GOT3 (cell line): ENCODE measurements around the gene RANBP3.
"Not testable (repeated sequence)": the region's sequence is repeated elsewhere in the genome, so short reads cannot be mapped to it uniquely, and the experiment has no call there.

Source experiments
- DNase-seq: peaks from one replicate; lab custom pipeline; 2025; ENCODE audit warnings: mixed read lengths; lab: John Stamatoyannopoulos, UW

RANBP3 gene

GRCh38 chr19:5977785-5978605, at the start of gene RANBP3:
RANBP3 (minus strand) TSS chr19:5978140; CDS start chr19:5978082, 58 bp downstream.
- peak; percentile 98 for DNase-seq

DNA sequence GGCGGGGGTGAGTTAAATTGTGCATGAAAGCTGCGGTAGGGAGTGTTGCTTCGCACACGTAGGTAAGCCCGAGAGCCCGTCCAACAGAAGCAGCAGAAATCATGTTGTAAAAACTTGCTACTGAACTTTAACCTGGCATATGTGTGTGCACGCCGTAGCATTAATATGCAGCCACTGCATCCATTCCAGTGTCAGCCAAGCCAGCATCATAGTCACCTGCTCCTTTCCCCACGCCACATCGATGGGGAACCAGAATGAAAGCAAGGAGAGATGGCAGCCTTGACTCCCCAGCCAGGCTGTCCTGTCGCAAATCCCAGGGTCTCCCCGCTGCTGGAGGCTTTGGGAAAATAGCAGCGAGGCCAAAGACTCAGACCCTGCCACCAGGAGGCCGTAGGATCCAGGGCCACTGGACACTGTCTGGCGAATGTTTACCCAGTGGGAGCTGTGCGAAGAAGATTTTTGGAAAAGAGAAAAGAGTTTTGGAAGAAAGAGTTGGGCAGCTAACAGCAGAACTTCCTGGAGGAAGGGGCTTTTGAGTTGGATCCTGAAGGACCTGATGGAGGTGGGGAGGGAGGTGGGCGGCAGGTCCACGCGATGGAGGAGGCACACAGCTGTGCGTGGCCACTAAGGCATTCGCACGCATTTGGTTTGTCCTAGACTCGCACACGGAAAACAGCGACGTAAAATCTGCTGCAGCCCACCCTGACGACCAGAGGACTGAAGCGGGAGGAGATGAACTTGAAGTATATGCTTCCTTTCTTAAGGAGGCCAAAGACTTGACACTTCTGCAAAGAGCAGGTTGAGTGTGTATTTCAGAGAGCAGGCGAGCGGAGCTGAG, 48.7 kb upstream of the RANBP3 start:
- no peak for DNase-seq

DNA sequence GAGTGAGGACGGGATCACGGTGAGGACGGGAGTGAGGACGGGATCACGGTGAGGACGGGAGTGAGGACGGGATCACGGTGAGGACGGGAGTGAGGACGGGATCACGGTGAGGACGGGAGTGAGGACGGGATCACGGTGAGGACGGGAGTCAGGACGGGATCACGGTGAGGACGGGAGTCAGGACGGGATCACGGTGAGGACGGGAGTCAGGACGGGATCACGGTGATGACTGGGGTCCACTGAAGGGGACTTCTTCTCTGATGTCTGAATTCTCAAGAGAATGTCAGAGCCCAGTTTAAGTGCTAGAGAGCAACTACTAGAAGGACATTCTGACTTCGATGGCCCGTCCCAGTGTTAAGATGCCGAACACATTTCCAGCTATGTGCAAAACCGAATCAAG, 46.8 kb upstream of the RANBP3 start:
- DNase-seq = not testable (repeated sequence)

DNA sequence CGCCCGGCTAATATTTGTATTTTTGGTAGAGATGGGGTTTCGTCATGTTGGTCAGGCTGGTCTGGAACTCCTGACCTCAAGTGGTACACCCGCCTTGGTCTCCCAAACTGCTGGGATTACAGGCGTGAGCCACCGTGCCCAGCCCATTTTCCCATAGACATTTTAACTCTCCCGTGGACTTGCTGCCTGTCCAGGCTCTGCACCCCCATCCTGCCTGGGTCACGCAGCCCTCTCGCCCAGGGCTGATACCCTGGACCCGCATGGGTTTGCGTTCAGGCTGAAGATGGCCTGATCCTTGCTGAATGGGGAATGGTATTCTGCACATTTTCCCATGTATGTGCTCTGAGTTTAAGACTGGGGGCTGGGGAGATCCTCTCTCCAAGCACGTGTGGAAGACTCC, 46.0 kb upstream of the RANBP3 start:
- no peak for DNase-seq

DNA sequence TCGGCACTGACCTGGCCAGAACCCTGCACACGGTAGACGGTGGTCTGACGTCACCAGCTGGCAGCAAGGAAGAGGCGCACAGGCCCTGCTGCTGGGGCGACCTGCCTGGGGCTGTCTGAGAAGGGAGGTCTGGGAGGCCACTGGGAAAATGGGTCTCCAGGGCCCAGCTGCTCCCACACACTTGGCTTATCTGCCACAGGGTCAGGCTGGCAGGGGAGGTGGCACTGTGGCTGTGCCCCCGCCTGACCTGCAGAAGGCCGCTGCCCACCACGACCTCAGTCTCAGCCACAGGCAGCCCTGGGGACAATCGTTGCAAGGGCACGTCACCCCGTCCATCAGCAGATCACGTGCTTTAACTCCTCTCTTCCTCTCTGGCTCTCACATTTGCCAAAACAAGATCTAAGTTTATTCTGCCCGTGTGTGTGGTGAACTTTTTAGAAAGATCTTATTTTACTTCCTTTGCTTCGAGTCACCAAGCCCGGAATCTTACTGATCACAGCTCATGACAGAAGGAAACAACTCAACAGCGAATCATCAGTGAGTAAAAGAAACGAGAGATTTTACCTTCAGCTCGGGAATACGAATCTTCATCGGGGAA, 45.2 kb upstream of the RANBP3 start:
- DNase-seq = no peak

GRCh38 chr19:6022570-6023064, 44.7 kb upstream of the RANBP3 start:
- no peak for DNase-seq

DNA sequence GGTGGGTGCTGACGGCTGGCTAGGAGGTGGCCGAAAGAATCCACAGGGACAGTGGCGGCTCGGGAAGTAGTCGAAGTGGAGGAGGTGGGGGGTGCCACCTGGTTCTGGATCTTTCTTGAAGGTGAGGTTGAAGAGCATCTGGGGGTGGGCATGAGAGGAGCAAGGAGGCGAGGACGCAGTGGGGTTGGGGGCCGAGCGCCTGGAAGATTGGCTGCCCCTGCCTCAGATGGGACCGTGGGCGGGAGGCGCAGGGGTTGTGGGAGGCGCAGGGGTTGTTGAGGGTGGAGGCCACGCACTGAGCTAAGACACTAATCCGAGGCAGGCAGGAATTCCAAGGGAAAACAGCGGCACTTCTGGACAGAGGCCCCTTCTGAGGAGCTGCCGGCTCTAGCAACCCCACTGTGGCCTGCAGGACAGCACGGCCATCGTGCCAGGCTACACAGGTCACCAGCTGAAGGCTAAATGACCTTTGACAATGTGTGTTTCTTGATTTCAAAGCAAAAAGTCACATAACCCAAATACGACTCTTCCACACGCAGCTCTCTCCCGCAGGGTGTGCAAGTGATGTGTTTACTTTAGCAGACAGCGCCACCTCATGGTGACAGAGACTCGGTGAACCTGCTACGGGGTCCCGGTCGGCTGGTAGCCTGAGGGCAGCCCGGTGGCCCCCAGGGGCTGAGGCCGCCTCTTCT, 44.1 kb upstream of the RANBP3 start:
- no peak for DNase-seq

GRCh38 chr19:6020972-6021805, 43.2 kb upstream of the RANBP3 start:
- no peak for DNase-seq

GRCh38 chr19:6020166-6020882, 42.4 kb upstream of the RANBP3 start:
- no peak for DNase-seq

DNA sequence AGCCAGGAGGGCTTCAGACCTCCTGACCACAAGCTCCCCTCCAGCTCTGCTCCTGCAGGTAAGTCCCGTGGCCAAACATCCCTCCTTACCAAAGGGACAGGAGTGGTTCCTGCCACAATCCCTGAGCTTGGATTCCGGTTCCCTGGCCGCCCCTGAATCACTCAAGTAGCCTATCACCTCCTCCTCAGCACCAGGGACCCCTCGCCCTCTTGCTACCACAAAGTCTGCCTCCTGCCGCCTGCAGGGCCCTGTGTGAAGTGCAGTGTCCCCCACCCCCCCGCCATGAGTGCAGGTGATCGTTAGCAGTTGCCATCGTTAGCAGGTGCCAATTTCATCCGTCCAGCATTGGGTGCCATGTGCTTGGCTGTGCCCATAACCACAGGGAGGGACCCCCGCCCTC, 40.8 kb upstream of the RANBP3 start:
- DNase-seq = no peak

DNA sequence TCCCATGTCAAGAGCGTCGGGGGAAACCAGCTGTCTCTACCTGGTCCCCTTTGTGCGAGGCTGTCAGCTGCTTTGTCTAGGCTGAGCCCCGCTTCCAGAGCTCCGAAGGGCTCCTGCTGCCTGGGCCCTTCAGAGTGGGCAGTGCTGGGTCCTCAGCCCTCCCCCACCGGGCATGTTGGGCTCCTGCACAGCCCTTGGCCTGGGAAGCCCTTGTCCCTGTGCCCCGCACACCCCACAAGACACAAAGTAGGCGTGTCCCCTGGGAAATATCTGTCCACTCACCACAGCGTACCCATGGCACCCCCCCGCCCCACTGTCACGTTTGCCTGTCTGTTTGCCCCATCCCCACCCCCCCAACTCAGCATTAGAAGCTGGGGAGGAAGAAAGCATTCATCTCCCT, 39.6 kb upstream of the RANBP3 start:
- no peak for DNase-seq

DNA sequence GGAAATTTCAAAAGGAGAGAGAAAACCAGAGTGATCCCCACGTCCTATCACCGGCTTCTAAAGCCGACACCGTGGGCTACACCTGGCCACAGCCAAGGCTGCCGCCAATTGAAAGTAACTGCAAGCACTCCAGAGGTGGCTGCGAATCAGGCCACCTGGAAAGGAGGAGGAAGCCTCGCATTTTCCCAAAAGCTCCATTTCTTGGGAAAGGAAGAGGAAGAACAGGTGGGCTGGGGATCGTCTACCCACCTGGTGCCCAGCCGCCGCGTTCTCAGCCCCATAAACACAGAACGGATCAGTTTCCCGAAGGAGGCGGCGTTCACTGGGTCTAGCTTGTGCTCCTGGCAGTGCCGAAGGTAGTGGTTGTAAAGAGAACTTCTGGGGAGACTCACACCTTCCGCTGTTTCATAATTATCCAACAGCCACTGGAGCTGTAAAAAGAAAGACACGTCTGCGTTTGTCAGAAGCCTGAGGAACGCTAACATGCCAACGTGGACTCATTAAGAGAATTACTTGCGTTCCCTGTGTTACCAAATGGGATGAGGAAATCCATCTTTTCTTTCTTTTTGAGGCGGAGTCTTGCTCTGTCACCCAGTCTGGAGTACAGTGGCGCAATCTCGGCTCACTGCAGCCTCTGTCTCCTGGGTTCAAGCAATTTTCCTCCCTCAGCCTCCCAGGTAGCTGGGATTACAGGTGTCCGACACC, 38.1 kb upstream of the RANBP3 start:
- DNase-seq = no peak

GRCh38 chr19:6014551-6015135, 36.7 kb upstream of the RANBP3 start:
- no peak for DNase-seq

DNA sequence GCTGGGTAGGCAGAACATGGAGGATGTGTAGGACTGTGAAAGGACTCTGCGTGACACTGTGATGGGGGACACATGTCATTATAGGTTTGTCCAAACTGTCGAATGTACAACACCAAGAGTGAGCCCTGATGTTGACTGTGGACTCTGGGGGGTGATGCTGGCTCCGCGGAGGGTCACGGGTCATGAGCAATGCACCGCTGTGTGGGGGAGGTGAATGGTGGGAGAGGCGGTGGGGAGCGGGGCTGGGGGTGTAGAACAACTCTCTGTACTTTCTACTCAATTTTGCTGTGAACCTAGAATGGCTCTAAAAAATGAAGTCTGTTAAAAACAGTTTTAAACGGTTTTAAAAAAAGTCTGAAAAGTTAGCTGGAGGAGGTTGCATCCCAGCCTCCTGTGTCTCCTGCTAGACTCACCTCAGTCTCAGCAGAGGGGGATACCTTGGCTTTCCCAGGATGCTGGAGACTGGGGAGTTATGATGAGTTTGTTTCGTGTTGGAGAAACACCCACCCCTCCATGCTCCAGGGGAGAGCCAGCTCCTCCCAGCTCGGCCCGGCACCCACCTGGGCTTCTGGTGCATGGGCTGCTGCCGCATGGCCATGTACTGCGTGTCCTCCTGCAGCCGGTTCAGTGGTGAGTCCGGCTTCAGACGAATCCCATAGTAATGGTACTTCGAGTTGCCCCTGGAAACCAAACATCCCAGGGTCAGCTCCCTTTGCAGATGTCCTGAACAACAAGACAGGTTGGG, 34.7 kb upstream of the RANBP3 start:
- no peak for DNase-seq

GRCh38 chr19:6011794-6012193, 33.9 kb upstream of the RANBP3 start:
- DNase-seq = no peak

DNA sequence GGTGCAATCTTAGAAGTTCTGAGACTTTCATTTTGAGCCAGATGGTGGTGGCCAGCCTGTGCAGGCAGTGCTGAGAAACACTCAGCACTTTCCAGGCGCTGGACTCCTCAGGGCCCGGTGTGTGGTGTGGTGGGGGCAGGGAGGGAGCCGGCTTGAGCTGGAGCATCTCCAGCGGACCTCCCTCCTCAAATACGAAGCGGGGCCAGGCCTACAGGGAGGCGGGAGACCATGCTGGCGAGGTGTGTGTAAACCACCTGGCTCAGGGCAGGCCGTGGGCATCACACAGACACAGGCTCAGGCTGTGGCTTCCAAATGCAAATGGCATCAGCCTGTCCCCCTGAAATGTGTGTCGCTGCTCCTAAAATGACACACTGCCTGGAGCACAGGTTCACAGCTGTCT, 33.3 kb upstream of the RANBP3 start:
- no peak for DNase-seq

GRCh38 chr19:6010107-6010506, 32.2 kb upstream of the RANBP3 start:
- no peak for DNase-seq

DNA sequence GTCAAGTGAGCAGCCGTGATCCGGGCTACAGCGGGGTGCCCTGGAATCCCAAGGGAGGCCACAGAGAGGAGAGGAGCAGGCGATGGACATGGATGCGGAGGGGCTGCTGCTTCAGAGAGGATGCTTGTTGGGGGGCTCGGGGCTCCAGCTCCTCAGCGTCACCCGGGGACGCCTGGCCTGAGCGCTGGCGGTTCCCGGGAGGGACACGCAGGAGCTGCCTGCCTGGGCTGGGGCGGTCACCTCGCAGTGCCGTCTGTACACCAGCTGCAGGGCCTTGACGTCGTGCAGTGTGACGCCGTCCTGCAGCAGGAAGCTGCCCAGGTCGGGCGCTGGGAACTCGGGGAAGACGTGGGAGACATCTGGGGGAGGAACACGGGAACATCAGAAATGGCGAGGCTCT, 29.9 kb upstream of the RANBP3 start:
- DNase-seq = no peak

DNA sequence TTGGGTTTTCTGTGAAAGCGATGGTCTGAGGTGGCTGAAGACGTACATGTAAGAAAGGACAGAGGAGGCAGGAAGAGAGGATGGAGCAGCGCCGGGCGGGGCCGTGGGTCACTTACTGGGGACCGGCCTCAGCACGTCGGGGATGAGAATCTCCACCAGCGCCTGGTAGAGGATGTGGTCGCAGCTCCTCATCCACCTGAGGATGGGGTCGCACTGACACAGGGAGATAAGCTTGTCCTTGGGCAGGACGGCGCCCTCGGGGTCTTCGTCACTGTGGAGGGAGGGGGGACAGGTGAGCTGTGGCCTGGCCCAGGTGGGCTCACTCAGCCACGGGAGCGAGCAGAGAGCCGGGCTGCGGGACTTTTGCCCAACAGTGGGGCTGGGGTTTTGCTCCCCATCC, 29.0 kb upstream of the RANBP3 start:
- no peak for DNase-seq
